Keratinocyte (primary cell): ENCODE results near the gene TBCE. TPM values are rescaled to one million over a fixed set of nuclear protein-coding genes. Genes with fewer than 3 reads are reported as not detected.

Experiments
- DNase-seq: peaks from one replicate; pipeline ENCODE4 v3.0.0-alpha.2; 2011; ENCODE audit warnings: low read depth, missing footprints, low spot score
- FAIRE-seq: peaks from 2 replicates; lab custom pipeline; 2011; peaks lifted over from hg19 to GRCh38; lab: Jason Lieb, UNC
- H2AFZ ChIP-seq: 2 replicates; pipeline ENCODE4 v1.6.0; 2012; ENCODE audit warnings: low read length, control low read depth, inconsistent platforms; ENCODE audit not compliant: control insufficient read depth
- H3K27ac ChIP-seq: 2 replicates; pipeline ENCODE4 v1.5.1; 2011; ENCODE audit warnings: low read length; ENCODE audit not compliant: control insufficient read depth, insufficient read depth
- H3K27me3 ChIP-seq: 3 replicates; pipeline ENCODE4 v1.6.0; 2011; ENCODE audit warnings: low read length; ENCODE audit not compliant: control insufficient read depth, insufficient read depth; ENCODE audit errors: extremely low read depth
- H3K36me3 ChIP-seq, 2 experiments: 2 replicates in 1 of 2; 3 replicates in 1 of 2; pipeline ENCODE4 v1.5.1; 2011; ENCODE audit warnings: low read length in 2 of 2, mild to moderate bottlenecking in 1 of 2; ENCODE audit not compliant: control insufficient read depth in 2 of 2, insufficient read depth in 2 of 2; ENCODE audit errors: extremely low read depth in 1 of 2
- H3K4me1 ChIP-seq: 3 replicates; pipeline ENCODE4 v1.5.1; 2011; ENCODE audit warnings: low read length; ENCODE audit not compliant: control insufficient read depth, insufficient read depth; ENCODE audit errors: extremely low read depth
- H3K4me2 ChIP-seq: 3 replicates; pipeline ENCODE4 v1.6.0; 2011; ENCODE audit warnings: low read depth, low read length; ENCODE audit not compliant: control insufficient read depth, insufficient read depth; ENCODE audit errors: extremely low read depth
- H3K4me3 ChIP-seq, 3 experiments: fragments of 200-600 bp in 1 of 3; sonication (generic) in 1 of 3; 2 replicates in 2 of 3; 3 replicates in 1 of 3; pipeline ENCODE4 v1.5.1; 2011 to 2016; ENCODE audit warnings: low read length in 3 of 3, mild to moderate bottlenecking in 3 of 3, control low read depth in 2 of 3, inconsistent platforms in 1 of 3, low read depth in 1 of 3, mixed read lengths in 1 of 3, mixed run types in 1 of 3, moderate library complexity in 1 of 3; ENCODE audit not compliant: control insufficient read depth in 2 of 3, insufficient read depth in 2 of 3; ENCODE audit errors: extremely low read depth in 1 of 3
- H3K79me2 ChIP-seq: 2 replicates; pipeline ENCODE4 v1.6.0; 2012; ENCODE audit warnings: low read length; ENCODE audit not compliant: control insufficient read depth, insufficient read depth
- H3K9ac ChIP-seq: 3 replicates; pipeline ENCODE4 v1.6.0; 2011; ENCODE audit warnings: low read length; ENCODE audit not compliant: control insufficient read depth, insufficient read depth; ENCODE audit errors: extremely low read depth
- H3K9me1 ChIP-seq: 3 replicates; pipeline ENCODE4 v1.6.0; 2011; ENCODE audit warnings: low read length; ENCODE audit not compliant: control insufficient read depth, insufficient read depth; ENCODE audit errors: extremely low read depth
- H3K9me3 ChIP-seq: 2 replicates; pipeline ENCODE4 v1.5.1; 2012; ENCODE audit warnings: low read depth, low read length; ENCODE audit not compliant: control insufficient read depth
- H4K20me1 ChIP-seq: 3 replicates; pipeline ENCODE4 v1.6.0; 2011; ENCODE audit warnings: low read length; ENCODE audit not compliant: control insufficient read depth, insufficient read depth; ENCODE audit errors: extremely low read depth
- CTCF ChIP-seq, 3 experiments: IDR thresholded peaks in 1 of 3; conservative IDR thresholded peaks in 1 of 3; optimal IDR thresholded peaks in 1 of 3; 2 replicates in 2 of 3; 3 replicates in 1 of 3; pipeline versions ENCODE3 to v1.5.1; 2011; ENCODE audit warnings: low read length in 3 of 3, mild to moderate bottlenecking in 3 of 3, moderate library complexity in 2 of 3, control low read depth in 1 of 3, inconsistent platforms in 1 of 3; ENCODE audit not compliant: insufficient read depth in 2 of 3; ENCODE audit errors: extremely low read depth in 1 of 3
- EZH2 ChIP-seq: IDR thresholded peaks from one replicate; pipeline ENCODE4 v1.6.1; 2012; ENCODE audit warnings: inconsistent platforms, mild to moderate bottlenecking, low read length, moderate library complexity
- dilution Hi-C: fragments of 300-500 bp; cut with MboI; formaldehyde crosslinking; loops from one replicate; pipeline ENCODE4 v1.7.0; 2020; ENCODE audit warnings: low sequenced_read_pairs; ENCODE audit not compliant: extremely low pct_ligation_motif_present
- polyA plus RNA-seq, 5 experiments: library from polyadenylated mRNA; depleted of rRNA in 3 of 5; stranded (reverse) in 3 of 5; stranded (forward) in 1 of 5; unstranded in 1 of 5; fragments of >200 nt; gene quantifications; 1 replicate in 1 of 5; 2 replicates in 3 of 5; 3 replicates in 1 of 5; pipeline versions ENCODE4 v1.2.1 to v1.2.3, GENCODE V29; 2011 to 2012; ENCODE audit warnings: missing spikeins in 2 of 5, low read depth in 1 of 5, low replicate concordance in 1 of 5

TBCE gene
- polyA plus RNA-seq, 1 donor (not counting 4 experiments of a cell fraction or from before 2014, with no cell fraction given) = 27.5 TPM

GRCh38 chr1:235330918-235331285 lies 36.3 kb upstream of the TBCE start:
- Histone ChIP-seq H4K20me1 (no peaks in the 10 kb centered on the region), H3K9ac (no peak overlapping the region)
- dilution Hi-C loops = no loop called here

GRCh38 chr1:235331401-235331800 lies 35.8 kb upstream of the TBCE start:
- no peak for FAIRE-seq
- dilution Hi-C loops = no loop called here
- Histone ChIP-seq H3K36me3 (peaks cover 0 to 4% of the 10 kb centered on the region in 2 experiments), H3K4me1 (peaks cover 14% of the 10 kb centered on the region), H3K27ac (no peak overlapping the region), H3K27me3 (no peaks in the 10 kb centered on the region), H4K20me1 (no peaks in the 10 kb centered on the region), H3K79me2 (peaks cover 66% of the 10 kb centered on the region), H3K9ac (no peak overlapping the region), H3K9me1 (no peaks in the 10 kb centered on the region), H3K4me2 (peak overlapping the region; percentile 25), H3K9me3 (no peaks in the 10 kb centered on the region), H2AFZ (no peak overlapping the region), H3K4me3 (no peak overlapping the region)
- no peak for DNase-seq
- TF ChIP-seq CTCF (optimal IDR thresholded peaks at IDR 0.05 in 1 of 3, IDR thresholded peaks at IDR 0.05 in 1 of 3, conservative IDR thresholded peaks at IDR 0.05 in 1 of 3; ENCODE audit: extremely low read depth in 1 of 3, insufficient read depth in 2 of 3, low read length in 3 of 3) (no peak), EZH2 (no peak)

More at GRCh38 chr1:235330918-235331285, 36.3 kb upstream of the TBCE start:
- DNase-seq (no peak), FAIRE-seq (no peak)
- peaks cover 19% of the 10 kb centered on the region for H3K4me1 ChIP-seq
- no peak overlapping the region for H3K27ac ChIP-seq
- H2AFZ ChIP-seq = no peak overlapping the region
- H3K9me1 ChIP-seq = no peaks in the 10 kb centered on the region
- no peaks in the 10 kb centered on the region for H3K9me3 ChIP-seq
- peaks cover 71% of the 10 kb centered on the region for H3K79me2 ChIP-seq
- H3K4me3 ChIP-seq = peak overlapping the region in 1 of 3 experiments; percentile 1
- TF ChIP-seq CTCF (optimal IDR thresholded peaks at IDR 0.05 in 1 of 3, IDR thresholded peaks at IDR 0.05 in 1 of 3, conservative IDR thresholded peaks at IDR 0.05 in 1 of 3; ENCODE audit: extremely low read depth in 1 of 3, insufficient read depth in 2 of 3, low read length in 3 of 3) = no peak
- no peak for TF ChIP-seq EZH2
- no peaks in the 10 kb centered on the region for H3K27me3 ChIP-seq
- H3K36me3 ChIP-seq = peaks cover 0 to 4% of the 10 kb centered on the region in 2 experiments
- peak overlapping the region; percentile 80 for H3K4me2 ChIP-seq
